Esophagus muscularis mucosa (tissue), 3 donors: Measurements from ENCODE around the gene PAX9.

Experiments
- POLR2A ChIP-seq: fragments of 450-650 bp; IDR thresholded peaks from one replicate; pipeline ENCODE4 v1.6.1; 2017; ENCODE audit warnings: antibody characterized with exemption, moderate library complexity, mild to moderate bottlenecking, low read depth
- TF ChIP-seq, protein P1 (sequence below), 3 experiments: fragments of 200-600 bp in 2 of 3; fragments of 450-650 bp in 1 of 3; sonication (generic) in 2 of 3; IDR thresholded peaks; one replicate each; pipeline ENCODE4 v1.5.1; 2017 to 2019; ENCODE audit warnings: antibody characterized with exemption in 3 of 3, mild to moderate bottlenecking in 2 of 3, moderate library complexity in 1 of 3

DNA sequence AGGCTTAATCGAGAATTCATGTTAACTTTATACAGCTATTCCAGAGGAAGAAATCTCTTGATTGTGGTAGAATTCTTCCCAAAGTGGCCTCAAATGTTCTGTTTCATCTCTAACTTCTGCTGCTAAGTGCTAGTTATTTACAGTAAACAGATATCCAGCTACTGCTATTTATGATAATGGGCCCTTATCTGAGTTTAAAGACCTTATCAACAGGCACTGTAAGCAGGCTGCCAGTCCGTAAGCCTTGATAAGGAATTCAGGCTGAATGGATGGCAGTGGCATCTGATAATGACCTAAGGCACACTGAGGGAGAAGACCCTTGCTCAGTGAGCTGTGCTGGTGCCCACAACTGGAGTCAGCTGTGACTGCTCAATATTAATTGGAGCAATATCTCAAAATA lies 59.0 kb downstream of the PAX9 start:
- TF ChIP-seq POLR2A: no peak
- TF ChIP-seq, protein P1, sequence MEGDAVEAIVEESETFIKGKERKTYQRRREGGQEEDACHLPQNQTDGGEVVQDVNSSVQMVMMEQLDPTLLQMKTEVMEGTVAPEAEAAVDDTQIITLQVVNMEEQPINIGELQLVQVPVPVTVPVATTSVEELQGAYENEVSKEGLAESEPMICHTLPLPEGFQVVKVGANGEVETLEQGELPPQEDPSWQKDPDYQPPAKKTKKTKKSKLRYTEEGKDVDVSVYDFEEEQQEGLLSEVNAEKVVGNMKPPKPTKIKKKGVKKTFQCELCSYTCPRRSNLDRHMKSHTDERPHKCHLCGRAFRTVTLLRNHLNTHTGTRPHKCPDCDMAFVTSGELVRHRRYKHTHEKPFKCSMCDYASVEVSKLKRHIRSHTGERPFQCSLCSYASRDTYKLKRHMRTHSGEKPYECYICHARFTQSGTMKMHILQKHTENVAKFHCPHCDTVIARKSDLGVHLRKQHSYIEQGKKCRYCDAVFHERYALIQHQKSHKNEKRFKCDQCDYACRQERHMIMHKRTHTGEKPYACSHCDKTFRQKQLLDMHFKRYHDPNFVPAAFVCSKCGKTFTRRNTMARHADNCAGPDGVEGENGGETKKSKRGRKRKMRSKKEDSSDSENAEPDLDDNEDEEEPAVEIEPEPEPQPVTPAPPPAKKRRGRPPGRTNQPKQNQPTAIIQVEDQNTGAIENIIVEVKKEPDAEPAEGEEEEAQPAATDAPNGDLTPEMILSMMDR (IDR thresholded peaks at IDR 0.05): no peak
